NCI-H82 treated with DMSO at 0.1 percent for 48 hours (cell line): ENCODE results near the gene BPIFB4.

Experiments used
- DNase-seq: peaks from one replicate; lab custom pipeline; 2025; ENCODE audit not compliant: unreplicated experiment; lab: John Stamatoyannopoulos, UW

The BPIFB4 gene

GRCh38 chr20:33061658-33062028 is 17.8 kb upstream of the BPIFB4 start:
- no peak for DNase-seq

- no peak for DNase-seq
Measured at GRCh38 chr20:33062105-33062824, 17.2 kb upstream of the BPIFB4 start.

DNA sequence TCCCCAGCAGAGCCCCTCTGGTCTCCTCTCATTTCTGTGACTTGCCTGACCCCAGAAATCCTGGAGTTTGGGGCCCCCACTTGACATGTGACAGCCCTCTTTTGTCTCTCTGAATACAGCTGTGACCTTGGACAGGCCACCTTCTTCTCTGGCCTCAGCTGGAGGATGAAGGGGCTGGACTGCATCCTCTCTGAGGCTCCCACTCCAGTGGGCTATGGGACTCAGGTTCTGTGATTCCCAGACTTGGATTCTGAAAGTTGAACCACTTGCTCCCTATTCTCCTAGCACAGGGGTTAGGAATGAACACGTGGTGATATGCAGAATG is 16.7 kb upstream of the BPIFB4 start:
- DNase-seq = no peak

GRCh38 chr20:33063271-33063670 is 16.2 kb upstream of the BPIFB4 start:
- no peak for DNase-seq

GRCh38 chr20:33064572-33065287 is 14.7 kb upstream of the BPIFB4 start:
- no peak for DNase-seq

- no peak for DNase-seq
Measured at GRCh38 chr20:33065785-33066184, 13.7 kb upstream of the BPIFB4 start.

- no peak for DNase-seq
Measured at GRCh38 chr20:33067806-33068205, 11.6 kb upstream of the BPIFB4 start.

- no peak for DNase-seq
Measured at GRCh38 chr20:33068251-33068939, 11.0 kb upstream of the BPIFB4 start.

DNA sequence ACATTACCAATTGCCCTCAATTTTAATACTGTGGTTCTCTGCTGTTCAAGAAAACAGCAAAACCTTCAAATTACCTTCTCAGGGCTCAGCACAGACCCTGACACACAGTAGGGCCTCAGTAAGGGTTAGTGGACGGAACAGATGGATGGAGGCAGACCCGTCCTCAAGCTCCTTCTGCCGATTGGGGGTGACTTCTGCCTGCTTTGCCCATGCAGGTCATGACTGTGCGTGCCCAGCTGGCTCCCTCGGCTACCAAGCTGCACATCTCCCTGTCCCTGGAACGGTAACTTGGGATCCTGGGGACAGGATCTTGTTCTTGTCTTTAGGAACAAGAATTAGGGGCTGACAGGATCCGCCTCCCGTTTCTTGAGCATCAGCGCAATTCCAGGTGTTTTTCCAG is 9.8 kb upstream of the BPIFB4 start:
- no peak for DNase-seq

DNA sequence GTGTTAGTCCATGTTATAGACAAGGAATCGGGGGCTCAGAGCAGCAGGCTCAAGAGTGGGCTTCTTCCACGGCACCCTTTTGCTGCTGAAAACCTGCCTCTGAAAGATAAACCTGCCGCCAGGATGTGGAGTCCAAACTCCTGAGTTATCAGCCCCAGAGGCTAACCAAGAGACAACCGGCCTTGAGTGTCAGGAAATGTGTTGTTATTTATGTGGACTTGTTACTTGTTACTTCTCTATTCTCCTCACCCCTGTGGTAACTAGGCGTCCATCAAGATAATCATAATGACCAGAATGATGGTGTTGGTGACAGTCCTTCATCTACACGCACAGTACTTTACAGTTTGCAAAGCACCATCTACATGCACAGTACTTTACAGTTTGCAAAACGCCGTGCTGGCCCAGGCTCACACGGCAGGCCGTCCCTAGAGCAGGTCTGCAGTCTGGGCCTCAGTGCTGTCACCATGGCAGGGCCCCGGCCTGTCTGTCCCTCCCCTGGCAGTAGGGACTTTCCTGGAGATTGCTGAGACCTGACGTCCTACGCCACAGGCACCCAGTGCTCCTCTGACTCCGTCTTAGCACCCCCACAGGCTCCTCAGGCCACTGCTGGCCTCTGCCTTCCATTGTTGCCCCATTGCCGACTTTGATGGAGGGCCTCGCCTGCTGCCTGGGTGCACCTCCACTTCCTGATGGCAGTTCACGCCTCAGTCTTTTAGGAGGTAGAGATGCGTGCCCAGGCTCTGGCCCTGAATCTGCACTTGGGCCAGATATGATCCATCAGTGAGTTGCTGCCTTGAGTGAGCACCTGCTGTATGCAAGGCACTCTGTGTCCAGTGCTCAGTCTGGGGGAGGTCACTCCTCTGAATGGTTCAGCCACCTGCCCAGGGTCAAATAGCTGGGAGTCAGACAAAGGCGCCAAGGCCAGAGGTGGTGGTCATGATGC is 9.1 kb upstream of the BPIFB4 start:
- no peak for DNase-seq

DNA sequence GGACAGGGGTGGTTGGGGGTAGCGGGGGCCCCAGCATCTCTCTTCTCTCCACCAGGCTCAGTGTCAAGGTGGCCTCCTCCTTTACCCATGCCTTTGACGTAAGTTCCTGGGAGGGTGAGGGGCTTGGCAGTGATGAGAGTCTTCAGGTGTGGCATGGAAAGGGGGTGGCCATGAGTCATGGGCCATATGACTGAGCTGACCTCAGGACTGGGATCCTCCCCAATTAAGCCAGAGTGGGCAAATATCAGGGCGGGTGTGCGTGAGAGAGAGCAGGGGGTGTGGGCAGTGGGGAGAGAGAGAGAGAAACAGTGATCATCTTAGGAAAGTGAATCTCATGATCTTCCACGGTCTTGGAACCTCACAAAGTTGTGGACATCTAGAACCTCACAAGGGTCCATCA is 8.2 kb upstream of the BPIFB4 start:
- no peak for DNase-seq

GRCh38 chr20:33072362-33072761 is 7.1 kb upstream of the BPIFB4 start:
- no peak for DNase-seq

DNA sequence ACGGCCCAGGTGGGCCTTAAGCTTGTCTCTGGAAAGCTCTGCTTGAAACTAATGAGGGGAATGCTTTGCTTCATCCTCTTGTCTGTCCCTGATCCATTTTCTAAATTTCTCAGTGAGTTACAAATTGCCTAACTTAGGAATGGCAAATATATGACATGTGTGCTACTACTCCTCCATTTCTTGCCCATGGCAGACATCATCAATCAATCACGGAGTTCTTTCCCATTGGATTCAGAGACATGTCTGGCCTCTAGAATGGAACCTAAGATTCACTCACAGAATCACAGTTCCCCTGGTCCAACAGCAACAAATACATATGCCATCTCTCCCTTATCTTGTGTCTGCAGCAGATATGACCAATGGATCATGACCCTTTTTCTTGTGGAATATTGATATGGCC is 6.6 kb upstream of the BPIFB4 start:
- no peak for DNase-seq

DNA sequence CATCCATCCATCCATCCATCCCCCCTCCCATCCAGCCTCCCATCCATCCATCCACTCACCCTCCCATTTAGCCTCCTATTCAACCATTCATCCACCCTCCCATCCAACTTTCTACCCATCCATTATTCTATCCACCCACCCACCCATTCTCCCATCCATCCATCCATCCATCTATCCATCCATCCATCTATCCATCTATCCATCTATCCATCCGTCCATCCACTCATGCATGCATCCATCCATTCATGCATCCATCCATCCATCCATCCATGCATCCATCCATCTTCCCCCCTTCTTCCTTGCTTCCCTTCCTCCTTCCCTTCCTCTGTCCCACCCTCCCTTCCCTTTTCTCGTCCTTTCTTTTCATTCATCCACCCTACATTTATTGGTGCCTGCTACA is 4.8 kb upstream of the BPIFB4 start:
- no peak for DNase-seq

GRCh38 chr20:33075281-33075680 is 4.2 kb upstream of the BPIFB4 start:
- DNase-seq = no peak

DNA sequence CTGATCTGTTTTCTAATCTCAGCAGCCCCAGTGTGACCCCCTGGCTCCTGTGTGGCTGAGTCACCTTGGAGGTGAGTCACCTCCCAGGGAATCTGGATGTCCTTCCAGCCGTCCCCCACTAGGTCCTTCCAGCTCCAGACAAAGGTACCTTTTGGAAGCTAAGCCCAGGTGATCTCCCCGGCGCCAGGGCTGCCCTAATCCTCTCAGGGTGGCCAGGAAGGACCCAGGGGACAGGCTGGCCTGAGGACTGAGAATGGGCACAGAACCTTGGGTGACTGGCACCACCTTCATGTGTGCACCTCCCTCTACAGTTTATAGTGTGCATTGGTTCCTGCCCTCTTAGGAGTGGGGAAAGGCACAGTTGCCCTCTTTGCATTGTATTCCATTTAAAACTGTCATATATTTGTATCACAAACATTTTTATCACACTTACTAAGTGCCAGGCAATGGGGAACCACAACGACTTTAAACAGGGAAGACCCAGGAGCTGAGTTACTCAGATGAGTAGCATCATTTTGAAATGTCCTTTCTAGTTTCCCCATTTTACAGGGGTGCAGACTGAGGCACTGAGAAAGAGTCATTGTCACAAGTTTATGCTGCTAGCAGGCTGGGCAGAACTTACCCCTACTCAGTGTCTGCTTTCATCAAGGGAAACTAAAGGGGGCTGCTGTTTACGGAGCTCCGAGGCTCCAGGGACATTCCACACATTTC is 2.6 kb upstream of the BPIFB4 start:
- DNase-seq = no peak

- DNase-seq = no peak
Measured at GRCh38 chr20:33081411-33082154, 2.1 kb downstream of the BPIFB4 start.

DNA sequence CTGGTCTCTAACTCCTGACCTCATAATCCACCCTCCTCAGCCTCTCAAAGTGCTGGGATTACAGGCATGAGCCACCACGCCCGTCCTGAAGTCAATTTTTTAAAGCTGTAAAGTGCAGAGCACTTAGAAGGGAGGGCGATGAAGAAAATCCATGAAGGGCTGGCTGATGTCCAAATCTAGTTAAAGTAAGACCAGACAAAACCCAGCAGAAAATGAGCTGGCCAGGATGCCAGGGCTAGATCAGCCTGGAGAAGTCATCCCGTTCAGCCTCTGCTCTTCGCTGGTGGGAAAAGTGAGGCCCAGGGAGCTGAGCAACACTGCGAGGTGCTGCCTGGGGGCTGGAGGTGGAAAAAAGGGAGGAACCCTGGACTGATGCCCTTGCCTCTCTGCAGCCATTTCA is 3.1 kb downstream of the BPIFB4 start:
- no peak for DNase-seq

DNA sequence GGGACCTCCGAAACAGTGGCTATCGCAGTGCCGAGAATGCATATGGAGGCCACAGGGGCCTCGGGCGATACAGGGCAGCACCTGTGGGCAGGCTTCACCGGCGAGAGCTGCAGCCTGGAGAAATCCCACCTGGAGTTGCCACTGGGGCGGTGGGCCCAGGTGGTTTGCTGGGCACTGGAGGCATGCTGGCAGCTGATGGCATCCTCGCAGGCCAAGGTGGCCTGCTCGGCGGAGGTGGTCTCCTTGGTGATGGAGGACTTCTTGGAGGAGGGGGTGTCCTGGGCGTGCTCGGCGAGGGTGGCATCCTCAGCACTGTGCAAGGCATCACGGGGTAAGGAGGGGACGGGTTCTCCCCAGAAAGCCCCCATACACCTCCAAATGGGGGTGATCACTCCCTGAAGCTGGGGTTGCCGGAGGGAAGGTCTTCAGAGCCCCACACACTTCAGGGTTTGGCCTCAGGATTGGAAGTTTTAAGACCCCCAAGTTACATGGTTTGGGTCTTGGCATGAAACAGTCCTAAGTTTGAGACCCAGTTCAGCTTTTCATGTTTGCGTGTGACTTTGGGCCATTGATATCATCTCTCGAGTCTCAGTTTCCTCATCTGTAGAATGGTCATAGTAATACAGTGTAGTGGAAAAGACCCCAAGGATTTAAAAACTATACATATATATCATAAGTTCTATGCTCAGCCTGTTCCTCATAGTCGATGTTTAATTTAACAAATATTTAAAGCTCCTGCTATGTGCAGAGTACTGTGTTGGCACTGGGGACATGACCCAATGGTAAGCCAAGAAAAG is 4.3 kb downstream of the BPIFB4 start:
- DNase-seq = no peak
